ENCODE results near the gene FYN.

The FYN gene

GRCh38 chr6:111899531-111899930 lies 26.3 kb upstream of the FYN start:
- TF ChIP-seq POLR2A (IDR thresholded peaks at IDR 0.05; ENCODE audit: extremely low read depth, insufficient read length): no peak
- TF ChIP-seq MYC (IDR thresholded peaks at IDR 0.05; ENCODE audit: low read depth, low read length): no peak
- TF ChIP-seq, protein P1, sequence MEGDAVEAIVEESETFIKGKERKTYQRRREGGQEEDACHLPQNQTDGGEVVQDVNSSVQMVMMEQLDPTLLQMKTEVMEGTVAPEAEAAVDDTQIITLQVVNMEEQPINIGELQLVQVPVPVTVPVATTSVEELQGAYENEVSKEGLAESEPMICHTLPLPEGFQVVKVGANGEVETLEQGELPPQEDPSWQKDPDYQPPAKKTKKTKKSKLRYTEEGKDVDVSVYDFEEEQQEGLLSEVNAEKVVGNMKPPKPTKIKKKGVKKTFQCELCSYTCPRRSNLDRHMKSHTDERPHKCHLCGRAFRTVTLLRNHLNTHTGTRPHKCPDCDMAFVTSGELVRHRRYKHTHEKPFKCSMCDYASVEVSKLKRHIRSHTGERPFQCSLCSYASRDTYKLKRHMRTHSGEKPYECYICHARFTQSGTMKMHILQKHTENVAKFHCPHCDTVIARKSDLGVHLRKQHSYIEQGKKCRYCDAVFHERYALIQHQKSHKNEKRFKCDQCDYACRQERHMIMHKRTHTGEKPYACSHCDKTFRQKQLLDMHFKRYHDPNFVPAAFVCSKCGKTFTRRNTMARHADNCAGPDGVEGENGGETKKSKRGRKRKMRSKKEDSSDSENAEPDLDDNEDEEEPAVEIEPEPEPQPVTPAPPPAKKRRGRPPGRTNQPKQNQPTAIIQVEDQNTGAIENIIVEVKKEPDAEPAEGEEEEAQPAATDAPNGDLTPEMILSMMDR (IDR thresholded peaks at IDR 0.05; ENCODE audit: low read depth, low read length): no peak
- TF ChIP-seq, protein P2, sequence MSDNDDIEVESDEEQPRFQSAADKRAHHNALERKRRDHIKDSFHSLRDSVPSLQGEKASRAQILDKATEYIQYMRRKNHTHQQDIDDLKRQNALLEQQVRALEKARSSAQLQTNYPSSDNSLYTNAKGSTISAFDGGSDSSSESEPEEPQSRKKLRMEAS (IDR thresholded peaks at IDR 0.05; ENCODE audit: low read depth, low read length): no peak
- peak; percentile 26 for DNase-seq (ENCODE audit: low read depth)
- H3K4me3 ChIP-seq (ENCODE audit: low read depth, low read length): no peak overlapping the region

GRCh38 chr6:111898452-111898851 lies 25.2 kb upstream of the FYN start:
- TF ChIP-seq, protein P2 (IDR thresholded peaks at IDR 0.05; ENCODE audit: low read depth, low read length): no peak
- no peak for TF ChIP-seq MYC (IDR thresholded peaks at IDR 0.05; ENCODE audit: low read depth, low read length)
- TF ChIP-seq POLR2A (IDR thresholded peaks at IDR 0.05; ENCODE audit: extremely low read depth, insufficient read length): no peak
- TF ChIP-seq, protein P1 (IDR thresholded peaks at IDR 0.05; ENCODE audit: low read depth, low read length): no peak
- no peak for DNase-seq (ENCODE audit: low read depth)
- no peak overlapping the region for H3K4me3 ChIP-seq (ENCODE audit: low read depth, low read length)

- no peak for DNase-seq (ENCODE audit: low read depth)
- TF ChIP-seq MYC (IDR thresholded peaks at IDR 0.05; ENCODE audit: low read depth, low read length) (no peak), POLR2A (IDR thresholded peaks at IDR 0.05; ENCODE audit: extremely low read depth, insufficient read length) (no peak)
- TF ChIP-seq, protein P2 (IDR thresholded peaks at IDR 0.05; ENCODE audit: low read depth, low read length): no peak
- TF ChIP-seq, protein P1 (IDR thresholded peaks at IDR 0.05; ENCODE audit: low read depth, low read length): no peak
Observed at GRCh38 chr6:111894951-111895350, 21.7 kb upstream of the FYN start.

DNA sequence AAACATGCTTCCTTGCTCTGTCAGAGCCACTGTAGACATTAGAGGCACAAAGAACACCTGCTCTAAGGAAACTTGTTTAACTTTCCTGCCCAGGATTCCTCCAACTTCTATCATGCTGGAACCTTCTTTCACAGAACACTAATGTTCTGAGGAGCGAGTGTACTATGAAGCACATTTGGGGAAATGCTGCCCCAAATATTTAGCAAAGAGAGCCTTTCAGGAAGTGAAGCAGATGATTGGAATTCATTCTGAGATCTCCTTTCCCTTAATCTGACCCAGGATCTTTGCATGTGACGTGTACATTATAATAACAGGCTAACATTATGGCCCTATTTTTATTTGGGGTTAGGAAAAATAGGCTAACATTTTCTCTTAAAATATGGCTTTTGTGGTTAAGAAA lies 21.0 kb upstream of the FYN start:
- TF ChIP-seq POLR2A (IDR thresholded peaks at IDR 0.05; ENCODE audit: extremely low read depth, insufficient read length) (no peak), MYC (IDR thresholded peaks at IDR 0.05; ENCODE audit: low read depth, low read length) (no peak)
- TF ChIP-seq, protein P2 (IDR thresholded peaks at IDR 0.05; ENCODE audit: low read depth, low read length): no peak
- TF ChIP-seq, protein P1 (IDR thresholded peaks at IDR 0.05; ENCODE audit: low read depth, low read length): no peak
- no peak for DNase-seq (ENCODE audit: low read depth)
- no peak overlapping the region for H3K4me3 ChIP-seq (ENCODE audit: low read depth, low read length)

More at GRCh38 chr6:111894951-111895350, 21.7 kb upstream of the FYN start:
- H3K4me3 ChIP-seq (ENCODE audit: low read depth, low read length): no peak overlapping the region

DNA sequence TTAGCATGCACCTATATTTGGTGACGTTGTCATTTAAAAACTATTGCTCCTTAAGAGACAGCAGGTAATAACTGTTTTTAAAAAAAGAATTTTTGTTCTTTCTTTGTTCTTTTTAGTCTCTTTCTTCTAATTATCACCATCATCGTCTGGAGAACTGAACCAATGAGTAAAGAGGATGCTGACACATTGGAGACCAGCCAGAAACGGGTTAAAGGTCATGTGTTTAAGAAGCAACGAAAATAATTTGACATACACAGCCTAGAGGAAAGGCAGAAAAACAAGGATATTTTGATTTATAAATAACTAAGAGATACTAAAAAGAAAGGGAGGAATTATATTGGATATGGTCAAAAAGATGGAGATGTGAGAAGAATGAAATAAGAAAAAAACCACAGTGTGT lies 19.2 kb upstream of the FYN start:
- TF ChIP-seq, protein P2 (IDR thresholded peaks at IDR 0.05; ENCODE audit: low read depth, low read length): no peak
- no peak for TF ChIP-seq MYC (IDR thresholded peaks at IDR 0.05; ENCODE audit: low read depth, low read length)

DNA sequence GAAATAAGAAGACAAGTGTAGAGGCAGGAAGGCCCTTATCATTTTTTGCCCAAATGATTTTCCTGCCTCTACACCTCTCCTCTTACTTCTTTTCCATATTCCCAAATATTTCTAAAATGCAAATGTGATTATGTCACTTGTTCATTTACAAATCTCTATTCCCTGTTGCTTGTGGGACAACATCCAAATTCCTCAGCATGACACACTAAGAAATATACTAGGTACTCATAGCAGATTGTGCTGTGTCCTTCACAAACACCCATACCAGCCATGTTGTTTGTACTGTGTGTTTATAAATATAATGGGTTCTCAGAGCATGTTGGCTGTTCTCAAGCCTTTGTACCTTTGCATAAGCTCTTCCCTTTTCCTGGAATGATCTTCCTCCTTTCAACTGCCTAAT lies 17.7 kb upstream of the FYN start:
- TF ChIP-seq MYC (IDR thresholded peaks at IDR 0.05; ENCODE audit: low read depth, low read length) (no peak), POLR2A (IDR thresholded peaks at IDR 0.05; ENCODE audit: extremely low read depth, insufficient read length) (no peak)
- TF ChIP-seq, protein P2 (IDR thresholded peaks at IDR 0.05; ENCODE audit: low read depth, low read length): no peak
- TF ChIP-seq, protein P1 (IDR thresholded peaks at IDR 0.05; ENCODE audit: low read depth, low read length): no peak
- H3K4me3 ChIP-seq (ENCODE audit: low read depth, low read length): no peak overlapping the region
- DNase-seq (ENCODE audit: low read depth): no peak

More for the DNA sequence above, 19.2 kb upstream of the FYN start:
- no peak overlapping the region for H3K4me3 ChIP-seq (ENCODE audit: low read depth, low read length)
- DNase-seq (ENCODE audit: low read depth): no peak
